MCF 10A (cell line): Measurements from ENCODE around the gene SHISA9. TPM values are rescaled to one million over a fixed set of nuclear protein-coding genes. Genes with fewer than 3 reads are reported as not detected.

Source experiments
- BruUV-seq: library from RNA; stranded (reverse); fragments of 400-500 nt; replicated peaks from 2 replicates; lab custom pipeline; 2021; lab: Mats Ljungman, UMichigan
- CTCF ChIA-PET: fragments of 300-600 bp; sonication (Branson Sonifier 250); formaldehyde crosslinking; extraction: SDS; loops from one replicate; lab custom pipeline; 2021; ENCODE audit warnings: antibody characterized with exemption, inconsistent platforms; lab: Yijun Ruan, JAX
- POLR2A ChIA-PET: fragments of 300-600, 350-650 bp; sonication (Branson Sonifier 250); formaldehyde crosslinking; extraction: SDS; loops from one replicate; lab custom pipeline; 2020; ENCODE audit warnings: antibody characterized with exemption, inconsistent platforms; lab: Yijun Ruan, JAX
- DNase-seq: peaks from one replicate; pipeline ENCODE4 v3.0.0-alpha.2; 2018; ENCODE audit not compliant: unreplicated experiment
- H3K27ac Mint-ChIP-seq: one replicate; pipeline ENCODE4 v1.8.0; 2022; ENCODE audit warnings: mild to moderate bottlenecking, low read depth, mixed read lengths; ENCODE audit not compliant: unreplicated experiment
- H3K27me3 Mint-ChIP-seq: one replicate; pipeline ENCODE4 v1.8.0; 2022; ENCODE audit warnings: mixed read lengths; ENCODE audit not compliant: insufficient read depth, unreplicated experiment
- H3K36me3 Mint-ChIP-seq: one replicate; pipeline ENCODE4 v1.8.0; 2022; ENCODE audit warnings: mild to moderate bottlenecking, moderate library complexity, mixed read lengths; ENCODE audit not compliant: insufficient read depth, unreplicated experiment
- H3K4me1 Mint-ChIP-seq: one replicate; pipeline ENCODE4 v1.8.0; 2022; ENCODE audit warnings: mixed read lengths; ENCODE audit not compliant: insufficient read depth, unreplicated experiment
- H3K4me3 Mint-ChIP-seq: one replicate; pipeline ENCODE4 v1.8.0; 2022; ENCODE audit warnings: mild to moderate bottlenecking, moderate library complexity, mixed read lengths; ENCODE audit not compliant: unreplicated experiment
- H3K9me3 Mint-ChIP-seq: one replicate; pipeline ENCODE4 v1.8.0; 2022; ENCODE audit warnings: mixed read lengths; ENCODE audit not compliant: unreplicated experiment
- CTCF ChIP-seq: fragments of 200-600 bp; IDR thresholded peaks from one replicate; pipeline ENCODE4 v1.8.0; 2022; ENCODE audit warnings: antibody characterized with exemption, mild to moderate bottlenecking; ENCODE audit not compliant: unreplicated experiment
- intact Hi-C: fragments of 100-400 bp; cut with micrococcal nuclease; formaldehyde crosslinking; loops from 2 replicates; pipeline ENCODE4 v1.14.1; 2022
- total RNA-seq: library from RNA; stranded (reverse); gene quantifications from 2 replicates; pipeline ENCODE4 v1.2.3, GENCODE V29; 2022

SHISA9 gene
- total RNA-seq, 1 experiment from 2014 or later: 8.0 TPM

- POLR2A ChIA-PET: no interaction called here
- Mint-ChIP-seq H3K27me3 (no peaks in the 10 kb centered on the region), H3K4me1 (no peaks in the 10 kb centered on the region), H3K9me3 (peaks cover 18% of the 10 kb centered on the region), H3K4me3 (no peak overlapping the region), H3K27ac (no peak overlapping the region), H3K36me3 (no peaks in the 10 kb centered on the region)
- no peak for DNase-seq
- CTCF ChIA-PET: no interaction called here
- BruUV-seq: no TSS peak
- TF ChIP-seq CTCF: no peak
- intact Hi-C loops: no loop called here
Measured at GRCh38 chr16:13067648-13068047, 166.2 kb downstream of the SHISA9 start.

- Mint-ChIP-seq H3K27ac (no peak overlapping the region), H3K4me3 (no peak overlapping the region), H3K36me3 (no peaks in the 10 kb centered on the region), H3K27me3 (no peaks in the 10 kb centered on the region), H3K4me1 (no peaks in the 10 kb centered on the region), H3K9me3 (peaks cover 18% of the 10 kb centered on the region)
- ChIA-PET CTCF (no interaction called here), POLR2A (no interaction called here)
- TF ChIP-seq CTCF: no peak
- intact Hi-C loops: no loop called here
- no peak for DNase-seq
- no TSS peak for BruUV-seq
Measured at GRCh38 chr16:13068912-13069583, 167.7 kb downstream of the SHISA9 start.

GRCh38 chr16:13070268-13070667, 168.9 kb downstream of the SHISA9 start:
- Mint-ChIP-seq H3K27me3 (no peaks in the 10 kb centered on the region), H3K36me3 (no peaks in the 10 kb centered on the region), H3K4me3 (no peak overlapping the region), H3K27ac (no peak overlapping the region), H3K9me3 (peaks cover 18% of the 10 kb centered on the region), H3K4me1 (no peaks in the 10 kb centered on the region)
- ChIA-PET CTCF (no interaction called here), POLR2A (interaction anchor here (0.7 kb wide), 1 partner anchor 360 kb away, joined by 4 read pairs; no protein-coding TSS in a partner anchor)
- intact Hi-C loops: no loop called here
- no peak for TF ChIP-seq CTCF
- BruUV-seq: no TSS peak
- no peak for DNase-seq

- no peaks in the 10 kb centered on the region for H3K27me3 Mint-ChIP-seq
- no peak overlapping the region for H3K27ac Mint-ChIP-seq
- no peak for TF ChIP-seq CTCF
- intact Hi-C loops: no loop called here
- POLR2A ChIA-PET: no interaction called here
- no TSS peak for BruUV-seq
- no peak for DNase-seq
- H3K36me3 Mint-ChIP-seq: no peaks in the 10 kb centered on the region
- CTCF ChIA-PET: no interaction called here
- H3K9me3 Mint-ChIP-seq: peaks cover 13% of the 10 kb centered on the region
- H3K4me3 Mint-ChIP-seq: no peak overlapping the region
- no peaks in the 10 kb centered on the region for H3K4me1 Mint-ChIP-seq
Measured at GRCh38 chr16:13076878-13077277, 175.5 kb downstream of the SHISA9 start.
